OCI-LY3 (cell line): ENCODE results near the gene CTDSPL.

Experiments used
- H2AFZ ChIP-seq: fragments of 200-600, 300-600 bp; shearing (Covaris generic); 2 replicates; pipeline ENCODE4 v1.6.0; 2014; ENCODE audit warnings: antibody characterized with exemption, low read depth, low read length
- H3K27ac ChIP-seq: fragments of 200-600, 300-600 bp; sonication (generic); 2 replicates; pipeline ENCODE4 v1.5.1; 2014; ENCODE audit warnings: mild to moderate bottlenecking, low read length, moderate library complexity, mixed read lengths
- H3K27me3 ChIP-seq: fragments of 200-600, 300-600 bp; sonication (generic); 2 replicates; pipeline ENCODE4 v1.6.1; 2014; ENCODE audit warnings: low read depth, low read length, mixed read lengths
- H3K36me3 ChIP-seq: fragments of 200-600, 300-600 bp; sonication (generic); replicated peaks from 2 replicates; pipeline ENCODE3; 2014; ENCODE audit warnings: low read depth, low read length, mixed read lengths
- H3K4me1 ChIP-seq: fragments of 300-600, 200-600 bp; sonication (generic); 2 replicates; pipeline ENCODE4 v1.6.1; 2014; ENCODE audit warnings: low read length, mixed read lengths
- H3K4me2 ChIP-seq: fragments of 200-600, 300-600 bp; sonication (generic); 2 replicates; pipeline ENCODE4 v1.6.1; 2014; ENCODE audit warnings: low read length, mixed read lengths
- H3K4me3 ChIP-seq: fragments of 300-600, 200-600 bp; sonication (generic); 2 replicates; pipeline ENCODE4 v1.5.1; 2014; ENCODE audit warnings: antibody characterized with exemption, mild to moderate bottlenecking, low read length, moderate library complexity
- H3K79me2 ChIP-seq: fragments of 300-600, 200-600 bp; shearing (Covaris generic); 2 replicates; pipeline ENCODE4 v1.6.1; 2014; ENCODE audit warnings: mild to moderate bottlenecking, low read length, mixed read lengths
- H3K9ac ChIP-seq: fragments of 300-600, 200-600 bp; shearing (Covaris generic); 2 replicates; pipeline ENCODE4 v1.6.0; 2014; ENCODE audit warnings: mild to moderate bottlenecking, low read length, moderate library complexity
- H3K9me3 ChIP-seq: fragments of 200-600, 300-600 bp; shearing (Covaris generic); 2 replicates; pipeline ENCODE4 v1.6.1; 2014; ENCODE audit warnings: low read length, mixed read lengths; ENCODE audit not compliant: insufficient read depth
- H4K20me1 ChIP-seq: fragments of 200-600, 300-600 bp; sonication (generic); 2 replicates; pipeline ENCODE4 v1.6.1; 2016; ENCODE audit warnings: low read length, mixed read lengths; ENCODE audit not compliant: insufficient read depth
- EZH2phosphoT487 ChIP-seq: fragments of 200-600 bp; shearing (Covaris generic); IDR thresholded peaks from 2 replicates; pipeline ENCODE4 v1.6.1; 2018; ENCODE audit warnings: antibody characterized with exemption, mixed run types, low read depth
- TF ChIP-seq, protein P1 (sequence below): fragments of 200-600, 300-600 bp; sonication (generic); IDR thresholded peaks from 2 replicates; pipeline ENCODE4 v1.5.1; 2014; ENCODE audit warnings: antibody characterized with exemption, low read length, low read depth

CTDSPL gene

DNA sequence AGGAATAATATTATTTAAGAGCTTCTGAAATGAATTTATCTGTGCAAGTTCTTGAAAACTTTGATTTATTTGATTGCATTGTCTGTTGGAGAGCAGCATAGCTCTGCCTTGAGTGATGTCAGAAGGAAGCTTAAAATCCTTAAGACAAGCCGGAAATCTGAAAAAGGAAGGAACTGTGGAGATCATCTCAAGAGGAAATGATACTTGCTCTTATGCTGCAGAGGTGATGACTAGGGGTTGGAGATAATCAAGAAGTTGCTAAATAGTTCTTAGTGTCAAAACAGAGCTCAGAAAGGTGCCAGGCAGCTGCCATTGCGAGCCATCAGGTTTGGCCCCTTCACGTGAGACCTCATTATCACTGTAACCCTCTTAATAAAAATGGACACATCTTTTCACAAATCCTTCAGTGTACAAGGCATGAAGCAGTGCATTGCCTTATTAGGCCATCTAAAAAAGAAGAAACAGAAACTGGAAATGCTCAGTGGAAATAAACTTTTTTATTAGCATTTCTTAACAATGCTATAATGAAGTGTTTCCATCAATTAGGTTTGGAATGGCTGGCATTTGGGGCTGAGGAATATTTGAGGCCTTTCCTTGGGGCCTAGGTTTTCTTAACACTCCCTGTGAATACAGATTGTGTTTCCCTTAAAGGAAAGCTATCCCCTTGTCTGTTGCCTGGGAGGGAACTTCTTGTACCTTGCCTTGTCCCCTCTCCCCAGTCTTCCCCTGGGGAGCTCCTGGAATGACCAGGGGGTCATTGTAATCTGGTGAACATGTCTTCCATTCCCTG lies 94.4 kb downstream of the CTDSPL start:
- Histone ChIP-seq H3K36me3 (no peaks in the 10 kb centered on the region), H3K4me3 (no peak overlapping the region), H3K79me2 (no peaks in the 10 kb centered on the region), H3K27ac (no peak overlapping the region), H2AFZ (no peak overlapping the region), H4K20me1 (no peaks in the 10 kb centered on the region), H3K4me2 (no peak overlapping the region), H3K27me3 (no peaks in the 10 kb centered on the region), H3K4me1 (peaks cover 9% of the 10 kb centered on the region), H3K9me3 (no peaks in the 10 kb centered on the region), H3K9ac (no peak overlapping the region)
- TF ChIP-seq, protein P1, sequence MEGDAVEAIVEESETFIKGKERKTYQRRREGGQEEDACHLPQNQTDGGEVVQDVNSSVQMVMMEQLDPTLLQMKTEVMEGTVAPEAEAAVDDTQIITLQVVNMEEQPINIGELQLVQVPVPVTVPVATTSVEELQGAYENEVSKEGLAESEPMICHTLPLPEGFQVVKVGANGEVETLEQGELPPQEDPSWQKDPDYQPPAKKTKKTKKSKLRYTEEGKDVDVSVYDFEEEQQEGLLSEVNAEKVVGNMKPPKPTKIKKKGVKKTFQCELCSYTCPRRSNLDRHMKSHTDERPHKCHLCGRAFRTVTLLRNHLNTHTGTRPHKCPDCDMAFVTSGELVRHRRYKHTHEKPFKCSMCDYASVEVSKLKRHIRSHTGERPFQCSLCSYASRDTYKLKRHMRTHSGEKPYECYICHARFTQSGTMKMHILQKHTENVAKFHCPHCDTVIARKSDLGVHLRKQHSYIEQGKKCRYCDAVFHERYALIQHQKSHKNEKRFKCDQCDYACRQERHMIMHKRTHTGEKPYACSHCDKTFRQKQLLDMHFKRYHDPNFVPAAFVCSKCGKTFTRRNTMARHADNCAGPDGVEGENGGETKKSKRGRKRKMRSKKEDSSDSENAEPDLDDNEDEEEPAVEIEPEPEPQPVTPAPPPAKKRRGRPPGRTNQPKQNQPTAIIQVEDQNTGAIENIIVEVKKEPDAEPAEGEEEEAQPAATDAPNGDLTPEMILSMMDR = no peak
- TF ChIP-seq EZH2phosphoT487 = no peak

DNA sequence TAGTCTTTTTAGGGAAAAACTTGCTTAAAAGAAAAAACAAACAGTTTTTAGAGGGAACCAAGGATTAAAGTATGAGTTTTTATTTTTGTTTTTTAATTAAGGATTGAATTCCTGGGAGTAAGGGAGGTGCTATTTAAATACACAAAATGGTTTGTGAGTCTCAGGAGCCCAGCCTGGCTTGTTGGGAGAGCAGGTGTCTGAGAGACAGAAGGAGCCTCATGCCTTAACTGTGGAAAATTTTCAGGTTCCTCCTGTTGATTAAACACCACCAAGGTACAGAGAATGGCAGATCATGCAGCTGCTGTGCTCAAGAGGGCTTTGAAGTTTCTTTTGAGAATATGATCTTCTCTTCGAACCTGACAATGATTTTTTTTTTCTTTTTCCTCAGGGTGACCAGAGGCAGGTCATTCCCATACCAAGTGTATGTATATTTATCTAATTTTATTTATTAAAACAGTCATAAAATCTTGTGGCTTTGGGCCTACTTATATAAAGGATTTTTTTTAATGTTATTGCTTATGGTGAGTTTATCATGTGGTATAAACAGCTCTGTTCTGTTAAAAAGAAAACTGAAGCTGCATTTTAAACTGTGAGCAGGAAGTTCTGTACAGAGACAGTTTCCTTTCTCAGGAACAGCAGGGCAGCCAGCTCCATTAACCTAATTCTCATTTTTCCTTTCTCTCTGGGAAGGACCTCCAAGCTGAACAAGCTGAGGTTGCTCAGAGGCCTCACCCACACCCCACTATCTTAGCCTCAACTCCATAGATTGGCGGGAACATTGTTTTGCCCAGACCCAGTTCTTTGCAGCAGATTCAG lies 95.3 kb downstream of the CTDSPL start:
- no peaks in the 10 kb centered on the region for H4K20me1 ChIP-seq
- no peak overlapping the region for H3K4me3 ChIP-seq
- H3K4me2 ChIP-seq = no peak overlapping the region
- no peak overlapping the region for H2AFZ ChIP-seq
- no peak for TF ChIP-seq EZH2phosphoT487
- TF ChIP-seq, protein P1 = no peak
- H3K4me1 ChIP-seq = peaks cover 9% of the 10 kb centered on the region
- H3K27me3 ChIP-seq = no peaks in the 10 kb centered on the region
- no peak overlapping the region for H3K9ac ChIP-seq
- no peak overlapping the region for H3K27ac ChIP-seq
- H3K9me3 ChIP-seq = no peaks in the 10 kb centered on the region
- H3K36me3 ChIP-seq = no peaks in the 10 kb centered on the region
- no peaks in the 10 kb centered on the region for H3K79me2 ChIP-seq

DNA sequence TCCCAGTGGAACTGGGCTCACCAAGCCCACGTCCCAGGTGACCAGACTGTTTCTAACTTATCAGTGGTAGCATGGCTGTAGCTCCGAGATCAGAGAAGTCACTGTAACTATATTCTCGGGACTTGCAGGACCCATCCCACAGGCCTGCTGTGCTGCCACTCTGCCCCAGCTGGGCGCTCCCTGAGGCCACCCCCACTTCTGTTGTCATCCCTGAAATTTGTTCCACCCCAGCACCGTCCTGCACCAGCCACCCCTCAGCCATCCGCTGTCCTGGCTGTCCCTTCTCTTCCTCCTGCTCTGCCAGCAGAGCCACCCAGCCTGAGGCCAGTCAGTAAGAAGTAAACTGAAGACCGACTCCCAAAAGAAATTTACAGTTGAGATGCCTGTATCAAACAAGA lies 95.9 kb downstream of the CTDSPL start:
- Histone ChIP-seq H3K79me2 (no peaks in the 10 kb centered on the region), H4K20me1 (no peaks in the 10 kb centered on the region), H3K9me3 (no peaks in the 10 kb centered on the region), H3K4me1 (peaks cover 9% of the 10 kb centered on the region), H3K36me3 (no peaks in the 10 kb centered on the region), H3K9ac (no peak overlapping the region), H3K27ac (no peak overlapping the region), H3K4me3 (no peak overlapping the region), H3K4me2 (no peak overlapping the region), H2AFZ (no peak overlapping the region), H3K27me3 (no peaks in the 10 kb centered on the region)
- TF ChIP-seq, protein P1 = no peak
- no peak for TF ChIP-seq EZH2phosphoT487
